D721Med (cell line): ENCODE measurements around the gene GALNT2.

ENCODE experiments used
- DNase-seq: peaks from one replicate; pipeline ENCODE4 v3.0.0; 2011; ENCODE audit warnings: low spot score; ENCODE audit not compliant: insufficient read length
- FAIRE-seq: peaks from 2 replicates; lab custom pipeline; 2011; peaks lifted over from hg19 to GRCh38; lab: Jason Lieb, UNC
- CTCF ChIP-seq: IDR thresholded peaks from 2 replicates; pipeline ENCODE4 v1.5.1; 2012; ENCODE audit warnings: mild to moderate bottlenecking, control low read depth; ENCODE audit not compliant: insufficient read depth; ENCODE audit errors: missing control alignments

Gene GALNT2

GRCh38 chr1:230226814-230227213 is 159.8 kb downstream of the GALNT2 start:
- DNase-seq (no peak), FAIRE-seq (no peak)
- no peak for TF ChIP-seq CTCF

GRCh38 chr1:230228236-230228897 is 161.3 kb downstream of the GALNT2 start:
- TF ChIP-seq CTCF = no peak
- no peak for FAIRE-seq
- DNase-seq = no peak

- FAIRE-seq (no peak), DNase-seq (no peak)
- TF ChIP-seq CTCF = no peak
Measured at GRCh38 chr1:230230273-230230672, 163.2 kb downstream of the GALNT2 start.

- no peak for TF ChIP-seq CTCF
- FAIRE-seq = no peak
- DNase-seq = no peak
Measured at GRCh38 chr1:230230948-230231773, 164.1 kb downstream of the GALNT2 start.

- FAIRE-seq = no peak
- DNase-seq = no peak
- TF ChIP-seq CTCF = no peak
Measured at GRCh38 chr1:230231774-230232145, 164.7 kb downstream of the GALNT2 start.

- TF ChIP-seq CTCF = no peak
- FAIRE-seq (peak; percentile 71), DNase-seq (no peak)
Measured at GRCh38 chr1:230232371-230232771, 165.3 kb downstream of the GALNT2 start.

- FAIRE-seq = no peak
- TF ChIP-seq CTCF = no peak
- no peak for DNase-seq
Measured at GRCh38 chr1:230233786-230234185, 166.7 kb downstream of the GALNT2 start.
